Effector memory CD4-positive, alpha-beta T cell (primary cell): ENCODE data around the gene PIWIL4.

Experiments used
- DNase-seq, 3 donors: peaks; one replicate each; pipeline ENCODE4 v3.0.0-alpha.2; 2020
- H3K27ac ChIP-seq: 2 replicates; pipeline ENCODE4 v1.7.0; 2013; ENCODE audit warnings: mild to moderate bottlenecking, low read length, moderate library complexity; ENCODE audit not compliant: insufficient read depth, poor library complexity, severe bottlenecking
- H3K27me3 ChIP-seq: replicated peaks from 2 replicates; pipeline ENCODE4 v1.7.0; 2013; ENCODE audit warnings: mild to moderate bottlenecking, low read length; ENCODE audit not compliant: insufficient read depth, control insufficient read depth, poor library complexity, severe bottlenecking
- H3K36me3 ChIP-seq: 2 replicates; pipeline ENCODE4 v1.7.0; 2013; ENCODE audit warnings: mild to moderate bottlenecking, low read length, moderate library complexity; ENCODE audit not compliant: control insufficient read depth, insufficient read depth
- H3K4me1 ChIP-seq: 2 replicates; pipeline ENCODE4 v1.7.0; 2013; ENCODE audit warnings: low read length, mild to moderate bottlenecking; ENCODE audit not compliant: control insufficient read depth, insufficient read depth, poor library complexity, severe bottlenecking
- H3K4me3 ChIP-seq: 2 replicates; pipeline ENCODE4 v1.7.0; 2013; ENCODE audit warnings: low read length, low read depth, mild to moderate bottlenecking; ENCODE audit not compliant: insufficient read depth, poor library complexity, severe bottlenecking
- H3K9me3 ChIP-seq: 2 replicates; pipeline ENCODE4 v1.7.0; 2013; ENCODE audit warnings: mild to moderate bottlenecking, low read length, moderate library complexity; ENCODE audit not compliant: control insufficient read depth

PIWIL4 gene

GRCh38 chr11:94583866-94584500 lies 16.8 kb downstream of the PIWIL4 start:
- no peak overlapping the region for H3K4me3 ChIP-seq

GRCh38 chr11:94584978-94585377 lies 17.8 kb downstream of the PIWIL4 start:
- Histone ChIP-seq H3K4me3 (no peak overlapping the region), H3K4me1 (no peaks in the 10 kb centered on the region), H3K27ac (no peak overlapping the region), H3K27me3 (no peaks in the 10 kb centered on the region), H3K9me3 (no peaks in the 10 kb centered on the region), H3K36me3 (no peaks in the 10 kb centered on the region)
- DNase-seq = no peak

More at GRCh38 chr11:94583866-94584500, 16.8 kb downstream of the PIWIL4 start:
- no peak for DNase-seq
- no peaks in the 10 kb centered on the region for H3K27me3 ChIP-seq
- H3K27ac ChIP-seq = no peak overlapping the region
- H3K36me3 ChIP-seq = no peaks in the 10 kb centered on the region
- no peaks in the 10 kb centered on the region for H3K4me1 ChIP-seq
- no peaks in the 10 kb centered on the region for H3K9me3 ChIP-seq

GRCh38 chr11:94585399-94585798 lies 18.2 kb downstream of the PIWIL4 start:
- Histone ChIP-seq H3K9me3 (no peaks in the 10 kb centered on the region), H3K4me3 (no peak overlapping the region), H3K27ac (no peak overlapping the region), H3K36me3 (no peaks in the 10 kb centered on the region), H3K27me3 (no peaks in the 10 kb centered on the region), H3K4me1 (no peaks in the 10 kb centered on the region)
- DNase-seq = no peak

GRCh38 chr11:94586546-94586945 lies 19.4 kb downstream of the PIWIL4 start:
- H3K4me3 ChIP-seq = no peak overlapping the region
- H3K9me3 ChIP-seq = no peaks in the 10 kb centered on the region
- no peaks in the 10 kb centered on the region for H3K27me3 ChIP-seq
- H3K36me3 ChIP-seq = no peaks in the 10 kb centered on the region
- no peaks in the 10 kb centered on the region for H3K4me1 ChIP-seq
- no peak overlapping the region for H3K27ac ChIP-seq
- no peak for DNase-seq

- Histone ChIP-seq H3K9me3 (no peaks in the 10 kb centered on the region), H3K27ac (no peak overlapping the region), H3K4me3 (no peak overlapping the region), H3K36me3 (no peaks in the 10 kb centered on the region), H3K27me3 (no peaks in the 10 kb centered on the region), H3K4me1 (no peaks in the 10 kb centered on the region)
- no peak for DNase-seq
Measured at GRCh38 chr11:94586978-94587377, 19.8 kb downstream of the PIWIL4 start.

GRCh38 chr11:94588366-94588942 lies 21.3 kb downstream of the PIWIL4 start:
- Histone ChIP-seq H3K4me1 (no peaks in the 10 kb centered on the region), H3K27ac (no peak overlapping the region), H3K4me3 (no peak overlapping the region), H3K36me3 (no peaks in the 10 kb centered on the region), H3K9me3 (no peaks in the 10 kb centered on the region), H3K27me3 (no peaks in the 10 kb centered on the region)
- DNase-seq = no peak

- DNase-seq = no peak
- Histone ChIP-seq H3K36me3 (no peaks in the 10 kb centered on the region), H3K27me3 (no peaks in the 10 kb centered on the region)
Measured at GRCh38 chr11:94590352-94591041, 23.3 kb downstream of the PIWIL4 start.

GRCh38 chr11:94593030-94593429 lies 25.9 kb downstream of the PIWIL4 start:
- Histone ChIP-seq H3K27me3 (no peaks in the 10 kb centered on the region), H3K27ac (no peak overlapping the region), H3K4me1 (no peaks in the 10 kb centered on the region), H3K4me3 (no peak overlapping the region), H3K36me3 (no peaks in the 10 kb centered on the region), H3K9me3 (no peaks in the 10 kb centered on the region)
- DNase-seq = no peak

More at GRCh38 chr11:94590352-94591041, 23.3 kb downstream of the PIWIL4 start:
- Histone ChIP-seq H3K27ac (no peak overlapping the region), H3K4me3 (no peak overlapping the region), H3K4me1 (no peaks in the 10 kb centered on the region), H3K9me3 (no peaks in the 10 kb centered on the region)

- Histone ChIP-seq H3K4me3 (no peak overlapping the region), H3K9me3 (no peaks in the 10 kb centered on the region), H3K4me1 (no peaks in the 10 kb centered on the region), H3K36me3 (no peaks in the 10 kb centered on the region), H3K27ac (no peak overlapping the region), H3K27me3 (no peaks in the 10 kb centered on the region)
- no peak for DNase-seq
Measured at GRCh38 chr11:94595076-94595475, 27.9 kb downstream of the PIWIL4 start.

- Histone ChIP-seq H3K4me1 (no peaks in the 10 kb centered on the region), H3K36me3 (no peaks in the 10 kb centered on the region), H3K9me3 (no peaks in the 10 kb centered on the region), H3K4me3 (no peak overlapping the region), H3K27ac (no peak overlapping the region), H3K27me3 (no peaks in the 10 kb centered on the region)
- DNase-seq = no peak
Measured at GRCh38 chr11:94597896-94598295, 30.7 kb downstream of the PIWIL4 start.
